Breast epithelium (tissue), 4 donors: ENCODE results near the gene MYLK. TPM values are rescaled to one million over a fixed set of nuclear protein-coding genes. Genes with fewer than 3 reads are reported as not detected.

Source experiments
- DNase-seq, 2 donors: peaks; one replicate each; pipeline ENCODE4 v3.0.0-alpha.2; 2019; ENCODE audit warnings: low spot score in 2 of 2
- H3K27ac ChIP-seq, 2 donors: fragments of 200-600 bp; sonication (generic) in 1 of 2; one replicate each; pipeline ENCODE4 v1.5.1; 2016 to 2019; ENCODE audit warnings: mild to moderate bottlenecking in 1 of 2
- H3K27me3 ChIP-seq, 2 donors: fragments of 200-600 bp; sonication (generic) in 1 of 2; one replicate each; pipeline versions ENCODE4 v1.5.1 to v1.6.0; 2017 to 2019; ENCODE audit warnings: control low read depth in 1 of 2, mild to moderate bottlenecking in 1 of 2
- H3K36me3 ChIP-seq: fragments of 200-600 bp; one replicate; pipeline ENCODE4 v1.5.1; 2019
- H3K4me1 ChIP-seq, 2 donors: fragments of 200-600 bp; sonication (generic); one replicate each; pipeline ENCODE4 v1.5.1; 2016 to 2019; ENCODE audit warnings: control low read depth in 1 of 2
- H3K4me3 ChIP-seq, 3 donors: fragments of 200-600 bp; sonication (generic); 1 replicate in 2 of 3; 2 replicates in 1 of 3; pipeline ENCODE4 v1.5.1; 2016 to 2019; ENCODE audit warnings: mild to moderate bottlenecking in 3 of 3, moderate library complexity in 2 of 3
- H3K9me3 ChIP-seq, 2 donors: fragments of 200-600 bp; sonication (generic) in 1 of 2; one replicate each; pipeline ENCODE4 v1.5.1; 2016 to 2019; ENCODE audit warnings: control low read depth in 1 of 2
- CTCF ChIP-seq, 3 donors: fragments of 450-650 bp; IDR thresholded peaks; one replicate each; pipeline ENCODE4 v1.5.1; 2016 to 2017; ENCODE audit warnings: antibody characterized with exemption in 3 of 3, mild to moderate bottlenecking in 3 of 3, moderate library complexity in 3 of 3
- POLR2A ChIP-seq: fragments of 450-650 bp; IDR thresholded peaks from one replicate; pipeline ENCODE4 v1.6.1; 2016; ENCODE audit warnings: antibody characterized with exemption, mild to moderate bottlenecking, moderate library complexity
- POLR2AphosphoS5 ChIP-seq, 3 donors: sonication (generic); formaldehyde crosslinking; IDR thresholded peaks; one replicate each; pipeline ENCODE4 v1.6.1; 2017; ENCODE audit warnings: antibody characterized with exemption in 3 of 3
- intact Hi-C: fragments of 100-400 bp; cut with DNase I; formaldehyde crosslinking; loops from one replicate; pipeline ENCODE4 v1.15.1; 2023; ENCODE audit warnings: low total_unique reads
- total RNA-seq, 3 donors: library from RNA; depleted of rRNA; stranded (reverse); fragments of >200 nt; gene quantifications; one replicate each; pipeline ENCODE4 v1.1.0, GENCODE V29; 2016

Gene MYLK
- total RNA-seq, 3 donors from 2014 or later: 87.2 to 188 (median 181) TPM

- Histone ChIP-seq H3K27me3 (no peaks in the 10 kb centered on the region), H3K4me1 (no peaks in the 10 kb centered on the region), H3K36me3 (no peaks in the 10 kb centered on the region), H3K9me3 (peaks cover 3 to 42% of the 10 kb centered on the region in 2 donors), H3K4me3 (no peak overlapping the region), H3K27ac (no peak overlapping the region)
- no peak for DNase-seq
- intact Hi-C loops: no loop called here
- TF ChIP-seq CTCF (IDR thresholded peaks at IDR 0.05) (no peak), POLR2AphosphoS5 (IDR thresholded peaks at IDR 0.05) (no peak), POLR2A (no peak)
Observed at GRCh38 chr3:123843668-123844067, 40.5 kb downstream of the MYLK start.

DNA sequence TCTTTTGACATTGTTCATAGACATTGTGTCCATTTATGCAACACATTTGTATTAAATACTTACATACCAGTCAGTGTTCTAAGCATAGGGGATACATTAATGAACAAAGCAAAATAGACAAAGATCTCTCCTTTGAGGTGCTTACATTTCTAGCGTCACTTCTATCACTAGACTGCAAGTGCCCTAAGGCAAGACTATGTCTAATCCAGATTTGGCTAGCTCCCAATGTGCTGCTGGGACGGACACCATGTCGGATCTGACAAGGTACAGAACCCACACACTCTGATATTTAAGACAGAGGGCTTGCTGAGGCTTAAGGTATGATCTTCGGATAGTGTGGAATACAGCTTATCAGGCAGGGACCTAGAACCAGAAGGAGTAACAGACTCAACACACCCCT is 41.4 kb downstream of the MYLK start:
- Histone ChIP-seq H3K4me1 (no peaks in the 10 kb centered on the region), H3K36me3 (no peaks in the 10 kb centered on the region), H3K27ac (no peak overlapping the region), H3K9me3 (peaks cover 0 to 34% of the 10 kb centered on the region in 2 donors), H3K4me3 (no peak overlapping the region), H3K27me3 (no peaks in the 10 kb centered on the region)
- TF ChIP-seq CTCF (IDR thresholded peaks at IDR 0.05): no peak
- no peak for TF ChIP-seq POLR2A
- TF ChIP-seq POLR2AphosphoS5 (IDR thresholded peaks at IDR 0.05): no peak
- DNase-seq: no peak
- intact Hi-C loops: no loop called here

DNA sequence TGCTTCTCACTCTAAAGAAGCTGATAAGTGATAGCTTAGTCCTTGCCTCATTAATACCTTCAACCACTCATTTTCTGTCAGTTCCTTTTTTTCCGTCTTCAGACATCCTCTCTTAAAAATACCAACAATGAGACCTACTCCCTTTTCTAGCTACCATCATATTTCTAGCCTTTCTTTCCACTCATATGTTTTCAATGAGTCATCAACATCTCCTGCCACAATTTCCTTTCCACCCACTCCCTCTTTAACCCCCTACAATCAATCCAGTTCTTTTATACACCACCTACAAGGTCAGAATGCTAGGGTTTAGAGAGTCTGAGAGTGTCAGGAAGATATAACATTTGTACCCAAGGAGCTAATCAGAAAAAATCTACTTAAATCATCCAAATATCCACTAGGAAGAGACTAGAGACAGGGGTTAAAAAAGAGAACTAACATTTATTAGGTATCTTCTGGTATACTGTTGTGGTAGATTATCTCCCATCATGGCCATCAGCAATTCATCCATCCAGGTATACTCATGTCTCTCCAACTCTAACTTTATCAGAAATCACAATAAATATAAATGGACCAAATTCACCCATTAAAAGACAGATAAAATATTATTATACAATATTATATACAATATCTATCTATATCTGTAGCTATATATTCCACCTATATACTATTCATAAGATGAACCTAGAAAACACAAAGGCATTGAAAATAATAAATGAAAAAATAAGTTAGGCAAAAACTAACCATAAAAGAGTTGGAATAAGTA is 42.5 kb downstream of the MYLK start:
- Histone ChIP-seq H3K36me3 (no peaks in the 10 kb centered on the region), H3K4me3 (no peak overlapping the region), H3K27me3 (no peaks in the 10 kb centered on the region), H3K9me3 (peaks cover 0 to 26% of the 10 kb centered on the region in 2 donors), H3K4me1 (no peaks in the 10 kb centered on the region), H3K27ac (no peak overlapping the region)
- no peak for DNase-seq
- TF ChIP-seq POLR2A (no peak), POLR2AphosphoS5 (IDR thresholded peaks at IDR 0.05) (no peak), CTCF (IDR thresholded peaks at IDR 0.05) (no peak)
- intact Hi-C loops: no loop called here

DNA sequence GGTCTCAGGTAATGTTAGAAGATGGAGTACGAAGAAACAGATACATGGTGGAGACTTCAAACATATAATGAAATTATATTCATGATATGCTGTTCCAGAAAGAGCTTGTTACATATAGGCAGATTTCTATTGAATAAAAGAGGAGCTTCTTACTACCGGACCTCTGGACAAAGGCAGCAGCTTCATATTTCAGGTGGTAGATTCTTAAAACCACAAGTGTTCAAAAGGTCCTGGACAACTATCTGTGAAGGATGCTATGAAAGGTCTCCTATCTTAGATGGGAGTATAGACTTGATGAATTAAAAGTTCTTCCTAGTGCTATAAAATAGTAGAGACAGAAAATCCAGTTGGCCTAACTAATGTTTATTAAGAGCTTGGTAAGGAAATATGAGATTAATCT is 43.2 kb downstream of the MYLK start:
- intact Hi-C loops: no loop called here
- Histone ChIP-seq H3K4me1 (no peaks in the 10 kb centered on the region), H3K27me3 (no peaks in the 10 kb centered on the region), H3K9me3 (peaks cover 0 to 26% of the 10 kb centered on the region in 2 donors), H3K36me3 (no peaks in the 10 kb centered on the region), H3K27ac (no peak overlapping the region), H3K4me3 (no peak overlapping the region)
- no peak for DNase-seq
- TF ChIP-seq POLR2A (no peak), POLR2AphosphoS5 (IDR thresholded peaks at IDR 0.05) (no peak), CTCF (IDR thresholded peaks at IDR 0.05) (no peak)

DNA sequence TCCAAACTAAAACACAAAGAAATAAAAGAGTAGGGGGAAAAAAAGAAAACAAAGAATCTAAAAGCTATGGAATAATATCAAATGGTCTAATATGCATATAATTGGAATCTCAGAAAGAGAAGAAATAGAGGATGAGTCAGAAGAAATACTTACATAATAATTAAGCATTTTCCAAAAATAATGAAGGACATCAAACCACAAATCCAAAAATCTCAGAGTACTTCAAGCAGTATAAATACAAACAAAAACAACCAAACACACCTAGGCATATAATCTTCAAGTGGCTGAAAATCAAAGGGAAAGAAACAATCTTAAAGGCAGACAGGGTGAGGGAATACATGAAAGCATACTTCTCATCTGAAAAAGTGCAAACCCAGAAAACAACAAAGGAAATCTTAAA is 46.3 kb downstream of the MYLK start:
- intact Hi-C loops: no loop called here
- Histone ChIP-seq H3K36me3 (no peaks in the 10 kb centered on the region), H3K27me3 (no peaks in the 10 kb centered on the region), H3K9me3 (peaks cover 0 to 22% of the 10 kb centered on the region in 2 donors), H3K27ac (no peak overlapping the region), H3K4me3 (no peak overlapping the region), H3K4me1 (no peaks in the 10 kb centered on the region)
- TF ChIP-seq POLR2AphosphoS5 (IDR thresholded peaks at IDR 0.05) (no peak), CTCF (IDR thresholded peaks at IDR 0.05) (no peak), POLR2A (no peak)
- DNase-seq: no peak
